Activated gamma-delta T cell treated with Interleukin-2 at 50 U/mL for 16 hours (primary cell): ENCODE data around the gene GCSAML.

Experiments used
- DNase-seq: peaks from one replicate; pipeline ENCODE4 v3.0.0-alpha.2; 2020

The GCSAML gene

GRCh38 chr1:247574664-247575063 is 25.7 kb downstream of the GCSAML start:
- DNase-seq, result no peak

DNA sequence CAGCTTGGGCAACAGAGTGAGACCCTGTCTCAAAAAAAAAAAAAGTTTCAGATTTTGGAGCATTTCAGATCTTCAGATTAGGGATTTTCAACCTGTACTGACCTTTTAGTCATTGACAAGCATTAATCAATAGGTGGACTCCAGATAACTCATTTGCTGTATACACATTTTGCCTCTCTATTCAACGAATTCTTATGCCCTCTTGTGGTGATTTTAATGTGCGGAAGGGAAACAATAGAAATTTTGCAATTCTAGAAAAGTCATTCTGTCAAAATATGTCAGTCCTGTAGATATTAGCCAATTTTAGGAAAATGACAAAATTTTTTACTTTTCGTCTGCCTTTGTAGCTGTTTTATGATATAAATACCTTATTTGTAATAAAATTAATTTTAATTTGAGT is 27.6 kb downstream of the GCSAML start:
- DNase-seq, result no peak

DNA sequence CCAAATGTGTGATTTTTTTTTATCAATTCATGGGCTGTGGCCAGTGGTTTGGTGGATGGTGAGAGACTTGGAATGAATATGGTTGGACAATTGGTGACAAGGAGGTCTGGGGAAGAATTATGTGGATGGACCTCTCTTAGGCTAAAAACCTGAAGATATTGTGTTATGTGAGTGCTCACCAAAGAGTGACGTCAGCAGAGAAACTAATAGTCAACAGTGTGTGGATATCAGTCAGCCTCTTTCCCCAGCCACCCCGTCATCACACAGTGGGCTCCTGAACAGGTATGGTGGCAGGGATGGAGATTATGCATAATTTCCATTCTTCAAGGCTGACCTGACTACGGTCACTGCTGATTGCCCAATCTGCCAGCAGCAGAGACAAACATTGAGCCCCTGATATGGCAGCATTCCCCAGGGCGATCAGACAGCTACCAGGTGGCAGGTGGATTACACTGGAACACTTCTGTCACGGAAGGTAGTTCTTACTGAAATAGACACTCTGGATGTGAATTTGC is 30.1 kb downstream of the GCSAML start:
- no peak for DNase-seq

DNA sequence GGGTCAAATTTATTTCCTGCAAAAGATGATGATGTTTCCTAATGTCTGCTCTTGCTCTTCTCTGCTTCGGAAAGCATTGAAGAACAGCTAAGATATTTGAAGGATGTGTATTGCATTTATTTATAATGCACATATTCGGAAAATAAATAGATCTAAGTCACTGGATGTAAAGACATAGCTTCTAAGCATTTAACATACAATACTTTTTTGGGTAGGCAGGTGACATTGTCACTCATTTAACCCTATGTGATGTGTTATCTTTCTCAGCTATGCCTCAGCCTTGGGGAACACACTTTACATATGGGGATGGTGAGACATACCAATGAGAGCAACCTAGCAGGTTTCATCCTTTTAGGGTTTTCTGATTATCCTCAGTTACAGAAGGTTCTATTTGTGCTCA is 39.1 kb downstream of the GCSAML start, which contains the start of gene OR2G2:
Gene OR2G2, plus strand, starts transcription at position 301 of the 400 bp plus-strand sequence. Its CDS starts 0 bp downstream, at position 301.
- DNase-seq, result no peak

DNA sequence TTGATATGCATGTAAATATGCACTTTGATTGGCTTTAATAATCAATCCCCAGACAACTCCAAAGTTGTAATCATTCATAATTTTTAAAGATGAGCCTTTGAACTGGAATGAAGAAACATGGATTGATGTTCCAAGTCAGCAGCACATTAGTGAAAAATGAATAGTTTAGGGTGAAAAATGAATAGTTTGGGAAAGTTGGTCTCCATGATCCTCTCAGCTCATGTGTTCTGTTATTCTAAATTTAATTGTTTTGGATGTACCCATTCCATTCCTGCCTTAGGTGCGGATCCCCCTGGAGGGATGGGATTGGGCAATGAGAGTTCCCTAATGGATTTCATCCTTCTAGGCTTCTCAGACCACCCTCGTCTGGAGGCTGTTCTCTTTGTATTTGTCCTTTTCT is 56.4 kb downstream of the GCSAML start, which contains the start of gene OR2G3:
Gene OR2G3, plus strand, starts transcription at position 301 of the 400 bp plus-strand sequence. Its CDS starts 0 bp downstream, at position 301.
- DNase-seq, result no peak

- no peak for DNase-seq
Observed at GRCh38 chr1:247613405-247613804, 64.5 kb downstream of the GCSAML start.

DNA sequence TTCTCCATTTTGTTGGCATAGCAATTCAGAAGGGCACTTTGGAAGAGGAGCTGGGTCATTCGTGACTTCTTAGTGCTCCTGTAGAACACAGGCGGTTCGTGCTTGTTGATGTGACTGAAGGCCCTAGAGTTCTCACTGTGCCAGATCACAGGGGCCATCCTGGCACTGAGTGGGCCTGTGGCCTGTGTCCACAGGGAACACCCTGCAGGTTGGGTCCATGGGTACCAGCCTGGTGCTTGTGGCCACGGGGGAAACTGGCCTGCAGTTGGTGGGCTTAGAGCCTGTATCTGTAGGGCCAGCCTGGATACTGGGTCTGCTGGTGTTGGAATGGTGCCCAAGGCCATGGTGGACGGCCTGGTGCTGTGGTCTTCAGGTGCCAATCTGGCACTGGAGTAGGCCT is 65.7 kb downstream of the GCSAML start:
- DNase-seq, result no peak
